ENCODE data around the gene R3HCC1L.

R3HCC1L gene

DNA sequence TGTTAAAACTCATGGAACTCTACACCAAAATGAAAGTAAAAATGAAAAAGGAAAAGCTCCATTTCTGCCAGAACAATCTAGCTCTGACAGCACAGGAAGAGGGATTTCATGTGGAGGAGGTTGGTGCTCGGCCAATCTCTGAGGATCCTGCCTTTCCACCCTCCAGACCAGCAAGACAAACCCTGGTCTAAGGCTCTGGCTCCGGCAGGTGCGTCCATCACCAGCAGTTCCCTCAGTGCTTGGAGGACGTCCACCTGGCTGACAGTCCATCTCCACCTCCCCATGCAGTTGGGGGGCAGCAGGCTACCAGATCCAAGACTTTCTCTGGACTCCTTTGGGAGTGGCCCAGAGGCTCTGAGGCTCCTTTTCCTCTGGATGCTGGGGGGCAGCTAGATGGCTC, 158.5 kb downstream of the R3HCC1L start:
- TF ChIP-seq, protein P1, sequence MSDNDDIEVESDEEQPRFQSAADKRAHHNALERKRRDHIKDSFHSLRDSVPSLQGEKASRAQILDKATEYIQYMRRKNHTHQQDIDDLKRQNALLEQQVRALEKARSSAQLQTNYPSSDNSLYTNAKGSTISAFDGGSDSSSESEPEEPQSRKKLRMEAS (IDR thresholded peaks at IDR 0.05), result no peak
- TF ChIP-seq EGR1 (IDR thresholded peaks at IDR 0.05), result no peak
- TF ChIP-seq TEAD4 (IDR thresholded peaks at IDR 0.05), result no peak
- TF ChIP-seq ZBTB7A (IDR thresholded peaks at IDR 0.05; ENCODE audit: low read depth), result no peak
- no peak for TF ChIP-seq TAF1 (IDR thresholded peaks at IDR 0.05; ENCODE audit: low read depth)

DNA sequence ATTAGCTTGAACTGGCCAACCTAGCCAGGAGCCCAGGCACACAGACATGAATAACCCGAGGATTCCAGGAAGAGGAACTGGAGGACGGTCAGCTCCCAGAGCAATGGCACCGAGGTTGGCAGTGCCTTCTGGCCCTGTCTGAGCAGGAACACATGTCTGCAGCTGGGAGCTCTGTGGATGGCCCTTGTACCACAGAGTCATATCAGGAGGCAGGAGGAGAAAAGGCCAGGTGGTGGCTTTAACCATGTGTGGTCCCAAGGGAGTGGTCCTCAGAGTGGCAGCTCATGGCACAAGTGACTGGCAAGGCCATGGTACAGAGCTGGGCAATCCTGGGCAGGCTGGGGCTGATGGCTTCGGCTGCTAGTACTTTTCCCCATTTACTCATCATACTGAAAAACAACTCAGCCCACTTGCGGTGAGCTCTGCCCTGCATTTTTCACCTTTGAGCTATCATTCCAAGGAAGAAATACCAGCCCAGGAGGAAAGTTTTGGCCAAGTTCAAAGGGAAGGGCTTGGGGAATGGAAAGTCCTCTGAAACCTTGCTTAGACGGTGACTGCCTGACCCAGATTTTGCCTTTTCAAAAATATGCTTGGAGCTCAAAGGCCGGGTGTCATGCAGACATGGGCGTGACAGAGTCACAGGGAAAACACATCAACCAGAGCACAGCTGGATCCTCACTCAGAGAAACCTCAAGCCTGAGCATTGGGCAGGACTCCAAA, 159.3 kb downstream of the R3HCC1L start:
- peak; percentile 49 for TF ChIP-seq NFIC (IDR thresholded peaks at IDR 0.05)
- TF ChIP-seq TCF12 (IDR thresholded peaks at IDR 0.05; ENCODE audit: low read depth), result peak; percentile 58; the same call in 1 of the 2 replicates
- no peak for TF ChIP-seq TEAD4 (IDR thresholded peaks at IDR 0.05)
- TF ChIP-seq ZBTB7A (IDR thresholded peaks at IDR 0.05; ENCODE audit: low read depth), result no peak
- TF ChIP-seq, protein P1 (IDR thresholded peaks at IDR 0.05), result peak; percentile 23
- TF ChIP-seq EP300 (IDR thresholded peaks at IDR 0.05; ENCODE audit: borderline replicate concordance), result peak; percentile 38

DNA sequence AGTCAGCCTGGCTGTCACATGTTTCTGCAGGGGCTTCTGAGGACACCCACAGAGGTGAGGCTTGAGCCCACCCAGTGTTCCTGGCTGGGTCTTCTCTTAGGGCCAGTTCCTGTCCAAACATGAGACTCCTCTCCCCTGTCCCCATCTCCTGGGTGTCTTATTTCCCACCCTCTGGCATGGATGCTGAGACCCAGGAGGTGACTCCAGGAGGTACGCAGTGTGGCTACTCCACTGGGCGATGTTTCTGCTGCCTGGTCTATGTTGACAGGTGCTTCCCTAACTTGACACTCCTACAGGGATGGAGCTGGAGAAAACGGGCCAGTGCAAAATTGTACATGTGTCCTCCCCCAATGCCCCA, 159.8 kb downstream of the R3HCC1L start:
- TF ChIP-seq NFIC (IDR thresholded peaks at IDR 0.05), result no peak
- TF ChIP-seq, protein P2, sequence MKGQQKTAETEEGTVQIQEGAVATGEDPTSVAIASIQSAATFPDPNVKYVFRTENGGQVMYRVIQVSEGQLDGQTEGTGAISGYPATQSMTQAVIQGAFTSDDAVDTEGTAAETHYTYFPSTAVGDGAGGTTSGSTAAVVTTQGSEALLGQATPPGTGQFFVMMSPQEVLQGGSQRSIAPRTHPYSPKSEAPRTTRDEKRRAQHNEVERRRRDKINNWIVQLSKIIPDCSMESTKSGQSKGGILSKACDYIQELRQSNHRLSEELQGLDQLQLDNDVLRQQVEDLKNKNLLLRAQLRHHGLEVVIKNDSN (IDR thresholded peaks at IDR 0.05), result no peak
- no peak for TF ChIP-seq RAD21 (IDR thresholded peaks at IDR 0.05; ENCODE audit: low read depth)
